ENCODE results near the gene RAB41.
A peak's percentile ranks its signal among the peaks of the same experiment; 100 is the strongest.
"Not testable (repeated sequence)": the region's sequence is repeated elsewhere in the genome, so short reads cannot be mapped to it uniquely, and the experiment has no call there.

Gene RAB41

DNA sequence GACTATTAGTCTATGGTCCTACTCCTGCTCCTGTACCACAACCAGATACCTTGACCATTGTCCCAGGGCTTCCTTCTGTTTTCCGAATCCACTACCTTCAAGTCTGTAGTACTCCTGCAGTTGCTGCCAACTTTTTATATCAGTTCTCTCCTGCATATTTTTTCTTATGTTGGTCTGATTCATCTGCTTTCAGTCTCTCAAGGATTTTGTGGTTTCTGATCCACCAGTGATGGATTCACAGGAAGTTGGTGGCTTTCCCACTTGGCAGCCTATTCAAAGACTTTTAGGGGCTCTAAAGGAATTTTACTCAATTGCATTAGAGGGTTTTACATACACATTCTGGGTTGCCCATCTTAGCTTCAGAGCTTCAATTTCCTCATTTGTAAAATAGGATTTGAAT is 31.5 kb downstream of the RAB41 start (continued):
- TF ChIP-seq ZNF600 (tag by site-specific recombination; IDR thresholded peaks at IDR 0.05) (no peak), ZNF549 (tag by site-specific recombination; IDR thresholded peaks at IDR 0.05) (no peak), ZNF202 (tag by site-specific recombination; IDR thresholded peaks at IDR 0.05; ENCODE audit: borderline replicate concordance) (no peak), ZNF677 (tag by site-specific recombination; IDR thresholded peaks at IDR 0.05) (no peak)
- TF ChIP-seq, protein P1, sequence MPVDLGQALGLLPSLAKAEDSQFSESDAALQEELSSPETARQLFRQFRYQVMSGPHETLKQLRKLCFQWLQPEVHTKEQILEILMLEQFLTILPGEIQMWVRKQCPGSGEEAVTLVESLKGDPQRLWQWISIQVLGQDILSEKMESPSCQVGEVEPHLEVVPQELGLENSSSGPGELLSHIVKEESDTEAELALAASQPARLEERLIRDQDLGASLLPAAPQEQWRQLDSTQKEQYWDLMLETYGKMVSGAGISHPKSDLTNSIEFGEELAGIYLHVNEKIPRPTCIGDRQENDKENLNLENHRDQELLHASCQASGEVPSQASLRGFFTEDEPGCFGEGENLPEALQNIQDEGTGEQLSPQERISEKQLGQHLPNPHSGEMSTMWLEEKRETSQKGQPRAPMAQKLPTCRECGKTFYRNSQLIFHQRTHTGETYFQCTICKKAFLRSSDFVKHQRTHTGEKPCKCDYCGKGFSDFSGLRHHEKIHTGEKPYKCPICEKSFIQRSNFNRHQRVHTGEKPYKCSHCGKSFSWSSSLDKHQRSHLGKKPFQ (tag by site-specific recombination; IDR thresholded peaks at IDR 0.05), result no peak

GRCh38 chrX:70322784-70323183 is 40.8 kb downstream of the RAB41 start:
- Histone ChIP-seq H3K4me3 (ENCODE audit: low read depth, low read length) (no peak overlapping the region), H3K4me1 (ENCODE audit: control insufficient read depth, insufficient read depth, low read length) (no peaks in the 10 kb centered on the region), H3K9me3 (ENCODE audit: control insufficient read depth, insufficient read depth, low read depth, low read length) (no peaks in the 10 kb centered on the region), H3K36me3 (ENCODE audit: control insufficient read depth in 2 of 2, insufficient read depth in 1 of 2, low read length in 2 of 2) (peaks cover 5 to 21% of the 10 kb centered on the region in 2 experiments; a peak in 2 of 3 replicates), H3K27ac (ENCODE audit: extremely low read depth, low read depth, low read length) (no peak overlapping the region)
- TF ChIP-seq ZNF114 (tag by site-specific recombination; IDR thresholded peaks at IDR 0.05) (no peak), ZNF473 (tag by site-specific recombination; IDR thresholded peaks at IDR 0.05) (no peak), ZBTB20 (tag by site-specific recombination; IDR thresholded peaks at IDR 0.05) (no peak), ZNF239 (tag by site-specific recombination; IDR thresholded peaks at IDR 0.05) (no peak), ZNF19 (tag by site-specific recombination; IDR thresholded peaks at IDR 0.05; ENCODE audit: low read depth) (no peak), ZNF214 (tag by site-specific recombination; IDR thresholded peaks at IDR 0.05; ENCODE audit: borderline replicate concordance) (no peak), KLF9 (tag by site-specific recombination; IDR thresholded peaks at IDR 0.05; ENCODE audit: low read depth) (no peak), PATZ1 (tag by site-specific recombination; IDR thresholded peaks at IDR 0.05) (no peak), ZNF701 (tag by site-specific recombination; IDR thresholded peaks at IDR 0.05) (no peak), ZNF311 (tag by site-specific recombination; IDR thresholded peaks at IDR 0.05; ENCODE audit: borderline replicate concordance) (no peak)
- TF ChIP-seq, protein P2, sequence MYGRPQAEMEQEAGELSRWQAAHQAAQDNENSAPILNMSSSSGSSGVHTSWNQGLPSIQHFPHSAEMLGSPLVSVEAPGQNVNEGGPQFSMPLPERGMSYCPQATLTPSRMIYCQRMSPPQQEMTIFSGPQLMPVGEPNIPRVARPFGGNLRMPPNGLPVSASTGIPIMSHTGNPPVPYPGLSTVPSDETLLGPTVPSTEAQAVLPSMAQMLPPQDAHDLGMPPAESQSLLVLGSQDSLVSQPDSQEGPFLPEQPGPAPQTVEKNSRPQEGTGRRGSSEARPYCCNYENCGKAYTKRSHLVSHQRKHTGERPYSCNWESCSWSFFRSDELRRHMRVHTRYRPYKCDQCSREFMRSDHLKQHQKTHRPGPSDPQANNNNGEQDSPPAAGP (tag by site-specific recombination; IDR thresholded peaks at IDR 0.05), result no peak
- ChIA-PET CTCF (no interaction called here), POLR2A (no interaction called here)

- H3K9me3 ChIP-seq (ENCODE audit: control insufficient read depth, insufficient read depth, low read depth, low read length); CTCF ChIA-PET; H3K27ac ChIP-seq (ENCODE audit: extremely low read depth, low read depth, low read length); H3K4me3 ChIP-seq (ENCODE audit: low read depth, low read length); POLR2A ChIA-PET; H3K4me1 ChIP-seq (ENCODE audit: control insufficient read depth, insufficient read depth, low read length): not testable (repeated sequence)
- peaks cover 12 to 21% of the 10 kb centered on the region in 2 experiments; a peak in 2 of 3 replicates for H3K36me3 ChIP-seq (ENCODE audit: control insufficient read depth in 2 of 2, insufficient read depth in 1 of 2, low read length in 2 of 2)
- TF ChIP-seq ZNF654 (tag by site-specific recombination; IDR thresholded peaks at IDR 0.05; ENCODE audit: low read depth) (peak; percentile 45), ZNF623 (tag by site-specific recombination; IDR thresholded peaks at IDR 0.05) (peak; percentile 80), ZNF354C (tag by site-specific recombination; IDR thresholded peaks at IDR 0.05; ENCODE audit: borderline replicate concordance, low read depth) (0 out of 2 replicates have a peak, but pooled peaks have one; percentile 68), ZNF19 (tag by site-specific recombination; IDR thresholded peaks at IDR 0.05; ENCODE audit: low read depth) (0 out of 2 replicates have a peak, but pooled peaks have one; percentile 35), ZNF266 (tag by site-specific recombination; IDR thresholded peaks at IDR 0.05; ENCODE audit: low read depth) (peak; percentile 83), ZNF302 (tag by site-specific recombination; IDR thresholded peaks at IDR 0.05; ENCODE audit: low read depth) (0 out of 2 replicates have a peak, but pooled peaks have one; percentile 61), ZNF791 (tag by site-specific recombination; IDR thresholded peaks at IDR 0.05) (peak; percentile 75; the same call in 1 of the 2 replicates), ZNF555 (tag by site-specific recombination; conservative IDR thresholded peaks at IDR 0.05) (peak; percentile 98), ZXDB (tag by site-specific recombination; IDR thresholded peaks at IDR 0.05) (peak; percentile 90), ZNF510 (tag by site-specific recombination; IDR thresholded peaks at IDR 0.05; ENCODE audit: insufficient replicate concordance) (peak; percentile 89), ZNF585B (tag by site-specific recombination; IDR thresholded peaks at IDR 0.05) (0 out of 2 replicates have a peak, but pooled peaks have one; percentile 11), ZNF514 (tag by site-specific recombination; IDR thresholded peaks at IDR 0.05) (0 out of 2 replicates have a peak, but pooled peaks have one; percentile 67)
- TF ChIP-seq, protein P3, sequence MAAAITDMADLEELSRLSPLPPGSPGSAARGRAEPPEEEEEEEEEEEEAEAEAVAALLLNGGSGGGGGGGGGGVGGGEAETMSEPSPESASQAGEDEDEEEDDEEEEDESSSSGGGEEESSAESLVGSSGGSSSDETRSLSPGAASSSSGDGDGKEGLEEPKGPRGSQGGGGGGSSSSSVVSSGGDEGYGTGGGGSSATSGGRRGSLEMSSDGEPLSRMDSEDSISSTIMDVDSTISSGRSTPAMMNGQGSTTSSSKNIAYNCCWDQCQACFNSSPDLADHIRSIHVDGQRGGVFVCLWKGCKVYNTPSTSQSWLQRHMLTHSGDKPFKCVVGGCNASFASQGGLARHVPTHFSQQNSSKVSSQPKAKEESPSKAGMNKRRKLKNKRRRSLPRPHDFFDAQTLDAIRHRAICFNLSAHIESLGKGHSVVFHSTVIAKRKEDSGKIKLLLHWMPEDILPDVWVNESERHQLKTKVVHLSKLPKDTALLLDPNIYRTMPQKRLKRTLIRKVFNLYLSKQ (tag by site-specific recombination; IDR thresholded peaks at IDR 0.05; ENCODE audit: borderline replicate concordance), result 0 out of 2 replicates have a peak, but pooled peaks have one; percentile 51
These were observed 41.7 kb downstream of the RAB41 start for GRCh38 chrX:70323628-70324027.

Data from HEK293 (cell line).